ENCODE data around the gene FILIP1L. TPM values are rescaled to one million over a fixed set of nuclear protein-coding genes. Genes with fewer than 3 reads are reported as not detected.

Gene FILIP1L
- total and polyA plus RNA-seq, 2 of the 13 experiments (the other 11 are each of a cell fraction or from before 2014, with no cell fraction given) = 8.1 to 187 TPM

GRCh38 chr3:99817437-99818240 lies 296.7 kb downstream of the FILIP1L start, which contains the start of gene CMSS1 (continued):
- TF ChIP-seq LCORL (IDR thresholded peaks at IDR 0.05) (no peak), LCORL (CRISPR knock-in tag; IDR thresholded peaks at IDR 0.05) (peak; percentile 70; the same call in 1 of the 2 replicates), ATM (IDR thresholded peaks at IDR 0.05; ENCODE audit: borderline replicate concordance) (no peak), DPF2 (CRISPR knock-in tag; IDR thresholded peaks at IDR 0.05; ENCODE audit: borderline replicate concordance, low read depth) (no peak), XBP1 (CRISPR knock-in tag; IDR thresholded peaks at IDR 0.05) (no peak), ZBTB20 (CRISPR knock-in tag; IDR thresholded peaks at IDR 0.05; ENCODE audit: borderline replicate concordance, low read depth) (no peak), KDM6A (CRISPR knock-in tag; IDR thresholded peaks at IDR 0.05; ENCODE audit: low read depth) (no peak), ZNF282 (IDR thresholded peaks at IDR 0.05; ENCODE audit: partially characterized antibody) (no peak), ELF1 (CRISPR knock-in tag; IDR thresholded peaks at IDR 0.05) (peak; percentile 67), NFE2L2 (IDR thresholded peaks at IDR 0.05; ENCODE audit: low read length) (no peak), ZNF468 (CRISPR knock-in tag; IDR thresholded peaks at IDR 0.05) (no peak), ZBTB49 (CRISPR knock-in tag; IDR thresholded peaks at IDR 0.05; ENCODE audit: borderline replicate concordance) (no peak), JDP2 (CRISPR knock-in tag; IDR thresholded peaks at IDR 0.05; ENCODE audit: borderline replicate concordance) (no peak), ZBTB26 (CRISPR knock-in tag; IDR thresholded peaks at IDR 0.05; ENCODE audit: borderline replicate concordance) (no peak), SIX4 (CRISPR knock-in tag; IDR thresholded peaks at IDR 0.05) (no peak), ZNF432 (CRISPR knock-in tag; IDR thresholded peaks at IDR 0.05; ENCODE audit: borderline replicate concordance) (no peak), ZNF138 (CRISPR knock-in tag; IDR thresholded peaks at IDR 0.05; ENCODE audit: low read depth) (0 out of 2 replicates have a peak, but pooled peaks have one; percentile 75), NR2C2 (CRISPR knock-in tag; IDR thresholded peaks at IDR 0.05; ENCODE audit: borderline replicate concordance) (0 out of 2 replicates have a peak, but pooled peaks have one; percentile 15), HOXA5 (CRISPR knock-in tag; IDR thresholded peaks at IDR 0.05) (peak; percentile 64; the same call in 1 of the 2 replicates), DRAP1 (CRISPR knock-in tag; IDR thresholded peaks at IDR 0.05) (no peak; the same call in 1 of the 2 replicates), ZNF224 (CRISPR knock-in tag; IDR thresholded peaks at IDR 0.05) (no peak), ZNF513 (CRISPR knock-in tag; conservative IDR thresholded peaks at IDR 0.05) (no peak), DMTF1 (CRISPR knock-in tag; IDR thresholded peaks at IDR 0.05) (no peak)

Measured in HepG2 (cell line).